HFF-Myc (cell line): ENCODE measurements around the gene MOG.
A peak's percentile ranks its signal among the peaks of the same experiment; 100 is the strongest.

Experiments
- DNase-seq: peaks from one replicate; pipeline ENCODE4 v3.0.0-alpha.2; 2011; ENCODE audit warnings: low read depth; ENCODE audit errors: extremely low read depth
- H3K4me3 ChIP-seq: replicated peaks from 2 replicates; pipeline ENCODE4 v1.5.1; 2011; ENCODE audit warnings: low read depth, mild to moderate bottlenecking, control low read depth, low read length
- CTCF ChIP-seq: IDR thresholded peaks from 2 replicates; pipeline ENCODE4 v1.5.1; 2012; ENCODE audit warnings: mild to moderate bottlenecking, low read depth, low read length, control low read depth; ENCODE audit errors: missing control alignments

Gene MOG

GRCh38 chr6:29637247-29637646 lies 19.6 kb upstream of the MOG start:
- DNase-seq, result no peak
- no peak for TF ChIP-seq CTCF
- no peak overlapping the region for H3K4me3 ChIP-seq

GRCh38 chr6:29641430-29642148 lies 15.3 kb upstream of the MOG start:
- TF ChIP-seq CTCF, result no peak
- DNase-seq, result no peak

GRCh38 chr6:29647927-29648642 lies 8.8 kb upstream of the MOG start:
- peak; percentile 50 for TF ChIP-seq CTCF
- no peak overlapping the region for H3K4me3 ChIP-seq
- peak; percentile 17 for DNase-seq

More at GRCh38 chr6:29641430-29642148, 15.3 kb upstream of the MOG start:
- no peak overlapping the region for H3K4me3 ChIP-seq

GRCh38 chr6:29649701-29650673 lies 6.9 kb upstream of the MOG start:
- DNase-seq, result peak; percentile 91
- TF ChIP-seq CTCF, result peak; percentile 97
- H3K4me3 ChIP-seq, result peak overlapping the region; percentile 30

GRCh38 chr6:29651413-29652197 lies 5.3 kb upstream of the MOG start:
- no peak overlapping the region for H3K4me3 ChIP-seq
- peak; percentile 44 for TF ChIP-seq CTCF
- no peak for DNase-seq

GRCh38 chr6:29652198-29652584 lies 4.7 kb upstream of the MOG start:
- TF ChIP-seq CTCF, result no peak
- no peak overlapping the region for H3K4me3 ChIP-seq
- no peak for DNase-seq
